Lung (tissue), 12 donors: Measurements from ENCODE around the gene MYMK. TPM values are rescaled to one million over a fixed set of nuclear protein-coding genes. Genes with fewer than 3 reads are reported as not detected.

Experiments
- ATAC-seq: fragments of 200-7000 bp; cut with Tn5 transposase; one replicate; pipeline ENCODE4 v1.9.1; 2020; ENCODE audit warnings: moderate number of reproducible peaks; ENCODE audit not compliant: insufficient read depth, low FRiP score
- DNase-seq, 3 donors: peaks; one replicate each; pipeline ENCODE4 v3.0.0-alpha.2; 2013 to 2017
- H3K27ac ChIP-seq, 2 donors: one replicate each; pipeline ENCODE4 v1.5.1; 2013; ENCODE audit warnings: mild to moderate bottlenecking in 2 of 2, moderate library complexity in 2 of 2, control low read depth in 1 of 2, inconsistent platforms in 1 of 2, low read depth in 1 of 2, low read length in 1 of 2
- H3K27me3 ChIP-seq, 3 donors: one replicate each; pipeline ENCODE4 v1.5.1; 2013; ENCODE audit warnings: low read length in 2 of 3; ENCODE audit not compliant: control insufficient read depth in 3 of 3, insufficient read depth in 3 of 3
- H3K36me3 ChIP-seq, 4 donors: one replicate each; pipeline ENCODE4 v1.5.1; 2013; ENCODE audit warnings: low read length in 4 of 4, mild to moderate bottlenecking in 1 of 4, moderate library complexity in 1 of 4; ENCODE audit not compliant: control insufficient read depth in 4 of 4, insufficient read depth in 4 of 4
- H3K4me1 ChIP-seq, 5 donors: one replicate each; pipeline ENCODE4 v1.5.1; 2013; ENCODE audit warnings: low read length in 5 of 5, mild to moderate bottlenecking in 2 of 5, moderate library complexity in 1 of 5; ENCODE audit not compliant: control insufficient read depth in 5 of 5, insufficient read depth in 5 of 5
- H3K4me3 ChIP-seq: one replicate; pipeline ENCODE4 v1.5.1; 2013; ENCODE audit warnings: mild to moderate bottlenecking, control low read depth, moderate library complexity
- H3K9ac ChIP-seq, 2 donors: one replicate each; pipeline ENCODE4 v1.5.1; 2013; ENCODE audit warnings: low read length in 2 of 2, control low read depth in 1 of 2; ENCODE audit not compliant: insufficient read depth in 1 of 2
- H3K9me3 ChIP-seq, 4 donors: one replicate each; pipeline ENCODE4 v1.5.1; 2013; ENCODE audit warnings: low read length in 3 of 4, mild to moderate bottlenecking in 1 of 4, moderate library complexity in 1 of 4; ENCODE audit not compliant: control insufficient read depth in 4 of 4, insufficient read depth in 3 of 4
- WGBS, 2 donors: extraction: QIAGEN DNeasy Blood & Tissue Kit; methylation state at CpG; one replicate each; pipeline ENCODE4 v1.1.7; 2013; 5-methylcytosine and 5-hydroxymethylcytosine counted together
- polyA plus RNA-seq, 2 donors: library from polyadenylated mRNA; stranded (reverse); fragments of 200-250 nt; gene quantifications; one replicate each; pipeline ENCODE4 v1.2.1, GENCODE V29; 2013
- total RNA-seq, 2 donors: library from RNA; depleted of rRNA in 1 of 2; stranded (reverse); fragments of >200 nt in 1 of 2; gene quantifications; one replicate each; pipeline ENCODE4 v1.2.1, GENCODE V29; 2014 to 2021
- TF ChIP-seq, protein P1 (sequence below): IDR thresholded peaks from 2 replicates; pipeline ENCODE4 v1.5.1; 2012; ENCODE audit warnings: mild to moderate bottlenecking; ENCODE audit errors: control extremely low read depth, extremely low read depth
- donor health status: control.
- donor health status: control.
- donor health status: Bipolar disorder and iron deficiency.
- donor health status: healthy.
- donor health status: DM: yes; HTN: yes; CAD: no.

Gene MYMK
- total and polyA plus RNA-seq, 4 donors, result not detected

DNA sequence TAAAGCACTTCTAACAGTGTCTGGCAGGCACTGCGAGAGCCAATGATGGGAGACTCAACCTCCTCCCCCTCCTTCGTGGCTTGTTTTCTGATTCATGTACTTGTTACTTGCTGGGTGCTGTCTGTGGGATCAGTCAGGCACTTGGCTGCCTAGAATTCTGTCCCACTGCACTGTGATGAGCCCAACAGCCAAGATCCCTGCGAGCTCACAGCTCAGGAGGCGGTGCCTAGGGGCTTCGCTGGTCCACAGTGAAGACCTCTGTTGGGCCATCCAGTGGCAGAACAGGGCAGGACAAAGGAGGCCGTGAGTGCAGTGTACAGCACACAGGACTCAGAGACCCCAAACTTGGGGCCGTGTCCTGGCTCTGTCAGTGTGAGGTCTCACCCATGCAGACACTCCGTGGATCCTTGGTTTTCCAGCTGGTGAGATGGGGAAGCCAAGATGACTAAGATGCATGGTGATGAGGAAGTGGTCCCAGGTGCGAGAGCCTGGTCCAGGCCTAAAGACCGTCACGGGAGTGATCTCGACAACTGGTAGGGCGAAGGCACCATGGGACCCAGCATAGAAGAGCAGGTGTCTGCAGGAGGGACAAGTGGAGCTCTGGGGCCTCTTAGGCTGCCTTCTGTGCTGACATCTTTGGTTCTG, 19.5 kb downstream of the MYMK start:
- no peak overlapping the region for H3K9ac ChIP-seq
- 86 to 87% methylated on average over 13 of the region's 13 CpGs for WGBS, 2 donors
- no peaks in the 10 kb centered on the region for H3K36me3 ChIP-seq
- TF ChIP-seq, protein P1, sequence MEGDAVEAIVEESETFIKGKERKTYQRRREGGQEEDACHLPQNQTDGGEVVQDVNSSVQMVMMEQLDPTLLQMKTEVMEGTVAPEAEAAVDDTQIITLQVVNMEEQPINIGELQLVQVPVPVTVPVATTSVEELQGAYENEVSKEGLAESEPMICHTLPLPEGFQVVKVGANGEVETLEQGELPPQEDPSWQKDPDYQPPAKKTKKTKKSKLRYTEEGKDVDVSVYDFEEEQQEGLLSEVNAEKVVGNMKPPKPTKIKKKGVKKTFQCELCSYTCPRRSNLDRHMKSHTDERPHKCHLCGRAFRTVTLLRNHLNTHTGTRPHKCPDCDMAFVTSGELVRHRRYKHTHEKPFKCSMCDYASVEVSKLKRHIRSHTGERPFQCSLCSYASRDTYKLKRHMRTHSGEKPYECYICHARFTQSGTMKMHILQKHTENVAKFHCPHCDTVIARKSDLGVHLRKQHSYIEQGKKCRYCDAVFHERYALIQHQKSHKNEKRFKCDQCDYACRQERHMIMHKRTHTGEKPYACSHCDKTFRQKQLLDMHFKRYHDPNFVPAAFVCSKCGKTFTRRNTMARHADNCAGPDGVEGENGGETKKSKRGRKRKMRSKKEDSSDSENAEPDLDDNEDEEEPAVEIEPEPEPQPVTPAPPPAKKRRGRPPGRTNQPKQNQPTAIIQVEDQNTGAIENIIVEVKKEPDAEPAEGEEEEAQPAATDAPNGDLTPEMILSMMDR, result no peak
- H3K4me3 ChIP-seq, result no peak overlapping the region
- H3K9me3 ChIP-seq, result peaks cover 0 to 9% (median under 1%) of the 10 kb centered on the region in 4 donors
- ATAC-seq (peak; percentile 31), DNase-seq (no peak)
- no peaks in the 10 kb centered on the region for H3K27me3 ChIP-seq
- peaks cover 0 to 33% (median 9%) of the 10 kb centered on the region in 5 donors for H3K4me1 ChIP-seq
- no peak overlapping the region for H3K27ac ChIP-seq

- H3K27me3 ChIP-seq, result peaks cover 0 to 5% (median 0%) of the 10 kb centered on the region in 3 donors
- no peak overlapping the region for H3K9ac ChIP-seq
- no peak for DNase-seq
- no peak overlapping the region for H3K27ac ChIP-seq
- H3K4me1 ChIP-seq, result peaks cover 0 to 42% (median 16%) of the 10 kb centered on the region in 5 donors
- 95 to 96% methylated on average over 1 of the region's 1 CpG for WGBS, 2 donors
- TF ChIP-seq, protein P1, result no peak
- no peaks in the 10 kb centered on the region for H3K36me3 ChIP-seq
- ATAC-seq, result no peak
- H3K4me3 ChIP-seq, result no peak overlapping the region
- peaks cover 0 to 9% (median under 1%) of the 10 kb centered on the region in 4 donors for H3K9me3 ChIP-seq
Measured at GRCh38 chr9:133502112-133502511, 22.6 kb downstream of the MYMK start.

GRCh38 chr9:133499892-133500270, 24.9 kb downstream of the MYMK start:
- DNase-seq (no peak), ATAC-seq (no peak)
- Histone ChIP-seq H3K9ac (no peak overlapping the region), H3K4me3 (no peak overlapping the region), H3K27me3 (peaks cover 0 to 5% (median 0%) of the 10 kb centered on the region in 3 donors), H3K36me3 (no peaks in the 10 kb centered on the region), H3K9me3 (peaks cover 0 to 9% (median under 1%) of the 10 kb centered on the region in 4 donors), H3K4me1 (peaks cover 0 to 42% (median 26%) of the 10 kb centered on the region in 5 donors), H3K27ac (peak overlapping the region in 1 of 2 donors; percentile 21)
- WGBS, 2 donors, result 80 to 85% methylated on average over 12 of the region's 12 CpGs
- TF ChIP-seq, protein P1, result no peak
